ENCODE results near the gene SIRT6.
"Not testable (repeated sequence)": the region's sequence is repeated elsewhere in the genome, so short reads cannot be mapped to it uniquely, and the experiment has no call there.

DNA sequence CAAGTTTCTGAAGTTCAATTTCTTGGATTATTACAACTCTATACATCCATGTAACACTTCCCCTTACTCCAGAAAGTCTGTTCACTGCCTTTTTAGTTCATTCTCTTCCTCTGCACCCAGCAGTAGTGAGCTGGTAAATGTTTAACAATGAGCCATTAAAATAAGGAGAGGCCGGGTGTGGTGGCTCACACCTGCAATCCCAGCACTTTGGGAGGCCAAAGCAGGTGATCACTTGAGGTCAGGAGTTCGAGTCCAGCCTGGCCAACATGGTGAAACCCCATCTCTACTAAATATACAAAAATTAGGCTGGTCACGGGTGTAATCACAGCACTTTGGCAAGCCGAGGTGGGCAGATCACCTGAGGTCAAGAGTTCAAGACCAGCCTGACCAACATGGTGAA, 55.0 kb downstream of the SIRT6 start:
- TF ChIP-seq, protein P1, sequence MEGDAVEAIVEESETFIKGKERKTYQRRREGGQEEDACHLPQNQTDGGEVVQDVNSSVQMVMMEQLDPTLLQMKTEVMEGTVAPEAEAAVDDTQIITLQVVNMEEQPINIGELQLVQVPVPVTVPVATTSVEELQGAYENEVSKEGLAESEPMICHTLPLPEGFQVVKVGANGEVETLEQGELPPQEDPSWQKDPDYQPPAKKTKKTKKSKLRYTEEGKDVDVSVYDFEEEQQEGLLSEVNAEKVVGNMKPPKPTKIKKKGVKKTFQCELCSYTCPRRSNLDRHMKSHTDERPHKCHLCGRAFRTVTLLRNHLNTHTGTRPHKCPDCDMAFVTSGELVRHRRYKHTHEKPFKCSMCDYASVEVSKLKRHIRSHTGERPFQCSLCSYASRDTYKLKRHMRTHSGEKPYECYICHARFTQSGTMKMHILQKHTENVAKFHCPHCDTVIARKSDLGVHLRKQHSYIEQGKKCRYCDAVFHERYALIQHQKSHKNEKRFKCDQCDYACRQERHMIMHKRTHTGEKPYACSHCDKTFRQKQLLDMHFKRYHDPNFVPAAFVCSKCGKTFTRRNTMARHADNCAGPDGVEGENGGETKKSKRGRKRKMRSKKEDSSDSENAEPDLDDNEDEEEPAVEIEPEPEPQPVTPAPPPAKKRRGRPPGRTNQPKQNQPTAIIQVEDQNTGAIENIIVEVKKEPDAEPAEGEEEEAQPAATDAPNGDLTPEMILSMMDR (IDR thresholded peaks at IDR 0.05 in 8 of 11, conservative IDR thresholded peaks at IDR 0.05 in 3 of 11), result not testable (repeated sequence)
- TF ChIP-seq POLR2AphosphoS5, POLR2A (IDR thresholded peaks at IDR 0.05): not testable (repeated sequence)

Data from spleen (tissue), 7 donors.